Renal cortical epithelial cell (primary cell): Measurements from ENCODE around the gene HOXA1. TPM values are rescaled to one million over a fixed set of nuclear protein-coding genes. Genes with fewer than 3 reads are reported as not detected.

Experiments
- DNase-seq: peaks from one replicate; pipeline ENCODE4 v3.0.0-alpha.2; 2011; ENCODE audit warnings: low read depth
- total RNA-seq: library from RNA; depleted of rRNA; stranded (reverse); fragments of >200 nt; gene quantifications from 2 replicates; pipeline ENCODE4 v1.2.3, GENCODE V29; 2014

The HOXA1 gene
- total RNA-seq, 1 donor from 2014 or later = 1.8 TPM

DNA sequence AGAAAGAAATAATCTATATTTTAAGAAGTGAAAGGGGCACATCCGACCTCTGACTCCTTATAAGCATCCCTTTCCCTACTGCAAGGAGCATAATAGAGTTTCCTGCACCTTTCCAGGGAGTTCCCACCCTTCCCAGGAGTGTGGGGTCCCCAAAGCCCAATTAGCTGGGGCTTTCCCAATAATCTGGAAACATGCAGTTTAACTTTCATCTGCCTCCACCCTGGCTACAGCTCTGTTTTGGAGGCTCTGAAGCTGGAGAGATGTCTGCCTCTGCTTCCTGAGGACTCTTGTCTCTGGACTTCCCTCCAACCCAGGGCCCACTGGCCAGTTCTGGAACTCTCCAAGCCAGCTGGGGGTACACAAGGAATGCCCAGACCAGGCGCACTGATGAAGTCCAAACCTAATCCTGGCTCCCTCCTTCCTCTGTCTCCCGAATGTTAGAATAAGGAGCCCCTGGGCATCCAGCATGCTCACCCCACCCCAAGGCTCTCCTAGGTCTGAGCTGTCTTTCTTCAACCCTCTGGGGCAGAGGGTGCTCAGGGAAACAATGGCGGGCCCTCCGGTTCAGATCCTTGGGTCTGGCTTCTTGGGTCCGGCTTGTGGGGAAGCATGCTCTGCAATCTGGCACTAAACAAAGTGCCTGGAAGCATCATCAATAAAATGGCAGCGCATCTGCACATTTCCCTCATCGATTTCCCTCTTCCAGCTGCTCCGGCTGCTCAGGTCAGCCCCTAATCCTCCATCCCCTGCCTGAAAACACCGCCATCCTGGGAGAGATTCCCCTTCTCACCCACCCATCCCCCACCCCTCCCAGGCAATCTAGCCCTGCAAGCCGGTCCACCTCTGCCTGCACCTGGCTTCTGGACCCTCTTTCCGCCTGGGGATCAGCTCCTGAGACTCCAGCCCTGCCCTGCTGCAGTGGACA lies 21.4 kb upstream of the HOXA1 start:
- no peak for DNase-seq

GRCh38 chr7:27116031-27116961 lies 20.5 kb upstream of the HOXA1 start:
- DNase-seq = no peak

GRCh38 chr7:27115221-27116026 lies 19.6 kb upstream of the HOXA1 start:
- DNase-seq = peak; percentile 94

GRCh38 chr7:27114881-27115220 lies 19.1 kb upstream of the HOXA1 start:
- DNase-seq = no peak

DNA sequence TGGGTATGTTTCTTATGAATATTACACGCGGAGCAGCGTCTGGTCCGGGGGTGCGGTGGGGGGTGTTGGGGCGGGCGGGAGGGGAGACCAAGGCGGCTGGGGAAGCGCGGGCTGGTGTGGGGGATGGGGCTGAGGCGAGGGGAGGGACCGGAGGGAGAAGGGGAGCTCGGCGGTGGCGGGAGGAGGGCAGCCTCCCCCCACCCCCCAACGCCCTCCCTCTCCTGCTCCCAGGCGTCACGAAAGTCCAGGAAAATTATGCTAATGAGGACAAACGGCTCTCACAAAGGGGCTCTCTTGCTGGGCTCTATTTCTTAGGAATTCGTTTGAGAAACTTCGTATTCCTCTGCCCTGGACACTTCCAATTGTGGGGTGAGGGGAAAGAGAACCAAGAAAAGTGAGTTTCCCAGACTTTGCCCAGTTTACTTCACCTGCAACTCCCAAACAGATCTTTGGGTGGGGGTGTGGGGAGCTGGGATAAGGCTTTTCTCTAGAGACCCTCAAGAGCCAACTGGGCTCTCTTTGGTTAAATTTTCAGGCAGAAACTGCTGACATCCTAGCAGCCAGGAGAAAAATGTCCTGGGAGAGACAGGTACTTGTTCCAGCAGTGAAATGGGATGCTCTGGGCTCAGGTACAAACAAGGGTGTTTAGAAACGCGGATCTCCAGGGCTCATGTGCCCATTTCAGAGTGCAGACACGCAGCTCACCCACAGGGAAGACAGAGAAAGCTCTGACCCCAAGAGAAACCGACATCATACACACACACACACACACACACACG lies 18.4 kb upstream of the HOXA1 start:
- DNase-seq = peak; percentile 68

GRCh38 chr7:27112955-27113949 lies 17.5 kb upstream of the HOXA1 start:
- DNase-seq = peak; percentile 88

DNA sequence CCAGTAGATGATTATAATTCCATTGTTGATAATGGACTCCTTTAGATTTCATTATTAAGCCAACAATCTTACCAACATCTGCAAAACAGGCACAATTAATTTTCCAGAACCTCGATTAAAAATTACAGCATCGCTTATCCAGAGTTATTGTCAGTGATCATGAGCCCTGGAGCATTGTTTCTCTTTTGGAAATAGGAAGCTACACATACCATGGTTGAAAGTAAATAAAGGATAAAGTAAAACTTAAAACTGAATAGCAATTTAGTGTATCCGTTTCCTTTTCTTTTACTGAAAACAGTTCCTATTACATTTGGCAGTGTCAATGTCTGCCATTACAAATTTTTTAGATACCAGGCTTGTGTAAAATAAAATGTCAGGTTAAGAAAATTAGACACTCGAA lies 16.6 kb upstream of the HOXA1 start:
- no peak for DNase-seq

DNA sequence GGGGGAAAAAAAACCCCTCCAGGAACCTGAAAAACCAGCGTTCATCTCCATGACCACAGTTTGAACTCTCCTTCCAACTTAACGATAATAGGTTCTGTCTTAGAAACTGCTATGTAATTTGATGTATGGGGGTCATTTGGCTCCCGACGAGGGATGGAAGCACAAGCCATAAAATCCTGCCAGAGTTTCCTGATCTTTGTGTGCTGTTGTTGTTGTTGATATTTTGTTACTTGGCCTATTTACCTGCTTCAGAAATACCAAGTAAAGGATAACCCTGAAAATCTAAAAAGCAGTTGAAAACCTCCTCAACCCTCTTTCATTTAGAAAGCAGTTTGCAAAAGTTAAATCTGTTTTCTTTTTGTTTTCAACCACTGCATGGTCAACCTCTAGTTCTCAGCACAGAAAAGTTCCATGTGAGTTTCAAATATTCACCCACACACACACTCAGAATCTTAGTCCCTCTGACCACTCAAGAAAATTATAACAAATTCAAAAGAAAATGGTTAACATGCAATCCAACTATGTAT lies 16.0 kb upstream of the HOXA1 start:
- DNase-seq = no peak

GRCh38 chr7:27111042-27111750 lies 15.4 kb upstream of the HOXA1 start:
- DNase-seq = peak; percentile 92

DNA sequence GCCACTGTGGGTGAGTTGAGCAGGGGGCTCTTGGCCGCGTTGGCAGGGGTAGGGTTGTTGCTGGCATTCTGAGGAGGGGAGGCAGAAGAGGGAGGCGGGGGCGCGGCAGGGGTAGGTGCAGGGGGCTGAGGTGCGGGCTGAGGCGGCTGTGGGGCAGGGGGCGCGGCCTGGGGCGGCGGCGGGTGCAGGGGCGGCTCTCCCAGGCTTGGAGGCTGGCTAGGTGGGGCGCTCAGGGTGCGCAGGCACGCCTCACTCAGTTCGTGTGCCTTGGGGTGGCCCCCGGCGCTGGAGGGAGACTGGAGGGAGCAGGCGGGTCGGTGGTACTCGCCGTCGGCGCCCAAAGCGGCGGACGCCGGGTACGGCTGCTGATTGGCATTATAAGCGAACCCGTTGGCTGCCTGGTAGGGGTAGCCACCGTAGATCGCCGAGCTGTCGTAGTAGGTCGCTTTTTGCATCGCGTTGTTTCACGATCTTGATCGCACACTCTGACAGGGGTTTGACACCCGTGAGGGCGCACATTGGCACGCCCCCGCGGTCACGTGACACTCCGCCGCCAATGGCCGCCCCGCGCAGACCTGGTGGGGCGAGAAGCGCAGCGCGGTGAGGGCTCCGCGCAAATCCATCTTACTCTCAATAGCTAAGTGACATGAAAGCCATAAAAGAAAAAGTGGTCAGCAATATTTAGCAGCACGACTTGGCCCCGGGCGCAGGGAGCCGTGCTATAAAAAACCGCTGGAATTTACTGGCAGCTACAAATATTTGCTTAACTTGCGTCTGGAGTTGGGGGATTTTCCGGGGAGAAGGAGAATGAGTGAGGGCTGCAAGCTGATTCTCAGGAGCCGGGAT lies 14.6 kb upstream of the HOXA1 start:
- DNase-seq = peak; percentile 91

DNA sequence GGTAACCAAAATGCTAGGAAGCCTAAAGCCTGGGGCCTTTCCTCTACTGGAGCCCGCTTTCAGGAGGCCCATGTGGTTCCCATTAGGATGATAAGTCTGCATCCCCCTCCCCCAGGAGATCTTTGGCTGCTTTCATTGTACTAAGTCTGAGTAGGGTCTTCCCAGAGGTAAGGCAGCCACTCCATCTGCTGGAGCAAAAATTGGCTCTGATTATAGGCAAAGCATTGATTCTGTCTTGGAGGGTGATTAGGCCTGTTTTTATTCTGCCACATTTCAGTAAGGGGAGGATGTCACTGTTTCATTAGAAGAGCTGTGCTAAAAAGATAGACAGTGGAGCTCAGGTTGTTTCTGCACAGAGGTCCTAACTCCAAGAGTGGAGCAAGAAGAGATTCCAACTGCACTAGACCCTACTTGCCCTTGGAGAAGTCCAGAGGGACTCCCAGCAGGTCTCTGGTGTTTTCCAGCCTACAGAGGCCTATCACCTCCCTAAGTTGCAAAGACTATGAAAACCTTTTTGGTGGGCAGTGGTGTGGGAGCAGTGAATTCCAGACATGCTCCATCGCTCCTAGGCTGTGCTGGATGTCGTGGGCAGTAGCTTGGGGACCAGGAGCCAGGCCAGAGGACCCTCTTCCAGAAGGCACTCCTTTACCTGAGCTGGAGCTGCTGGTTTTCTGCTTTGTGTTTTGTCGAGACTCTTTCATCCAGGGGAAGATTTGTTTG lies 13.8 kb upstream of the HOXA1 start:
- no peak for DNase-seq

GRCh38 chr7:27108390-27109127 lies 12.8 kb upstream of the HOXA1 start:
- peak; percentile 73 for DNase-seq

DNA sequence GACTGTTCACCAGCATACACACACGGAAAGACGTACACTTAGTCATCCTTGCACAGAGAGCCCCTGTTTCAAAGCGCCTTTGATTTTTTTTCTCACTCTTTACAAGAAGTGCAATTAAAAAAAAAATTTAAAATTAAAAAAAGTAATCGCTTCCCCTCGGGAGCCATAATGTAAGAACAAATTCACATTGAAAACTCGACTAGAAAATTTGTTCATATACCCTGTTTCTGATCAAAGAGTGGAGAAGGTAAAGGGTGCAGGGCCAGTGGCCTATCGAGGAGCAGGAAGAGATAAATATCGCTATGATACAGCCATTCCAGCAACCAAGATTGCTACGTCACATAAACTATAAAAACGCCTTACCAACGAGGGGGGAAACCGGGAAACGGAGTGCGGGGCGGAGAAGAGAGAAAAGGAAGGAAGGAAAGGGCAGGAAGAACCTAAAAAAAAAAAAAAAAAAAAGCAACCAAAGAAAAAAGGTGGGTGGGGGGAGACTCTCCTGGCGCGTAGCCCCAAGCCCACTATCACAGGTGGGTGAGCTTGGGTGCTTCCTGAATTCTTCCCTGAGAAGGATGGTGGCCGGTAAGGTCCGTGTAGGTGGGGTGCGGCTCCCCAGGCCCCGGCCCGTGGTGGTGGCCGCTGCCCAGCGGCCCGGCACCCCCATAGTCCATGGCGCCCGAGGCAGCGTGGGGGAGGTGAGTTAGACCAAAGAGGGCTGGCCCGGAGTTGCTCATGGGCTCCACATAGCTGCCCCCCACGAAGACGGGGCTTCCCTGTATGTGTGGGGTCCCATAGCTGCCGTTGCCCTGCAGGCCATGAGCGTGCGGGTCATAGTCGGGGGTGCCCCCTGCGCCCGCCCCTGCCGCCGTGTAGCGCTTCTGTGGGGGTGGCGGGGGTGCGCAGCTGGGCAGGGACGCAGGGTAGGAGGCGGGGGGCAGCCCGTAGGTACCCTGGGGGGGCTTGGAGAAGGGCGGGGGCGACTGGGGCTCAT lies 11.9 kb upstream of the HOXA1 start:
- DNase-seq = no peak

DNA sequence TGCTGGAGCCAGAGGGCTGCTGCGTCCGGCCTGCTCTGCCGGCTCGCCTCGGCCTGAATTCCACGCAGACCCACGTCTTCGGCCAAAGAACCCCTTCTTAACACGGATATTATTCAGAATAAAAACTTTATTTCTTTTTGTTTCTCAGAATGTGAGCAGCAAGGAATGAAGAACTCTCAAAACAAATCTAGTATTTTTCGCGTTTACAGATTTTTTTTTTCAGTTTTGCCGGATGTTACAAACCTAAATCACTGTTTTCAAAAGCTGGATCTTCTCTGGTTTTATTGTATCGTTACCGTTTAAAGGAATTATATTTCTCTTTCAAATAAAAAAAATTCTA lies 11.1 kb upstream of the HOXA1 start:
- DNase-seq = no peak

DNA sequence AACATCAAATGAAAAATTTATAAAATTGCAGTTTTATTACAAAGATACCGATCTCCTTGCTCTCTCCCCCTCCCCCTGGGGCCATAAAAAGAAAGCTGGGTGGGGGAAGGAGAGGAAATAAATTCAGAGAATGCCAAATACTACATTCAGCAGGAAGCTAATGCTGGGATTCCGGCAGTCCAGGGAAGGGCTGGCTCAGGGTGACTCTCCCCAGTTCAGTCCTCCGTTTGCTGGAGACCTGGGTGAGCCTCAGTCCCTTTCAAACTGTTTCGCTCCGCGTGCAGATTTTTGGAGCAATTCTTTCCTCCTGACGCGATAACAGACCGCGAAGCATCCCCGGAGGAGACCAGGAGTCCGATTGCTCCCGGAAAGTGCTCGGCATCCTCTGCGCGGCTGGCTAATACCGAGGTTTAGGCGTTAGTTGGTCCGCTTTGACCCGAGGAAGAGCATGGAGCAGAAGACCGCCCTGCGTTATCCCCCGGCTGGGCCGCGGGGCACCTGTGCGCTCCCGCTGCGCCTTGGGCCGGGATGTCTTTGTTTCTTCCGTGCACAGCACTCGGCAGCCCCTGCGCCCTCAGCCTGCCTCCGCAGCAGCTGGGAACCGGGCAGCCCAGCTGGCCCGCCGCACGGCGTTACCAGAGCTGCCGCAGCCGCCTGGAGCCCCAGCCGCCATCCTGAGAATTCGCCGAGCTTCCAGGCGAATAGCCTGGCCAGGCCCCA lies 10.5 kb upstream of the HOXA1 start:
- DNase-seq = no peak
